ENCODE data around the gene ACTMAP. TPM values are rescaled to one million over a fixed set of nuclear protein-coding genes. Genes with fewer than 3 reads are reported as not detected.

ACTMAP gene
- total and polyA plus RNA-seq, 12 donors, result 3.6 to 12.8 (median 8.4) TPM

DNA sequence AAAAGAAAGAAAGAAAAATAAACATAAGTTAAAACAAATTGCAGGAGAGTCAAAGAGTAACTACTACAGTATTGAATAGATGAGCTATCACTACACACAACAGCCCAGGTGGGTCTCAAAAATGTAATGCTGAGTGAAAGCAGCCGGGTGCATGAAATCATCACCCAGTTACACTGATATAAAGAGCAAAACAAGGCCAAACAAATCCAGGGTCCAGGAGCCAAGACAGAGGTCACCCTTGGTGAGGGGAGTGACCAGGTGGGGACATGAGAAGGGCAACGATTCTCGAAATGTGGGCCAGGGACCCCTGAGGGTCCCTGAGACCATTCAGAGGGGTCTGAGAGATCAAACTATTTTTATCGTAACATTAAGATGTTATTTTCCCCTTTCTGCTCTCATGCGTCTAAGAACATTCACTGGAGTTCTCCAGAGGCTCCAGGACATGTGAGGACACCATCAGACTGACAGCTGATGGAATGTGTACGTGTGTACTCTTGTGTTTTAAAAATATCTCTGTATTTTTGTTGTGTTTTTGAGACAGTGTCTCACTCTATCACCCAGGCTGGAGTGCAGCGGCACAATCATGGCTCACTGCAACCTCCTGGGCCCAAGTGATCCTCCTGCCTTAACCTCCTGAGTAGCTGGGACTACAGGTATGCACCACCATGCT is 44.2 kb downstream of the ACTMAP start:
- intact Hi-C loops (cut with DNase I), result no loop called here
- H3K4me1 ChIP-seq, result peaks cover 0 to 41% (median 22%) of the 10 kb centered on the region in 9 donors
- H3K36me3 ChIP-seq, result peaks cover 0 to 97% (median 62%) of the 10 kb centered on the region in 9 donors
- H3K9me3 ChIP-seq, result no peaks in the 10 kb centered on the region
- DNase-seq, result no peak
- ATAC-seq, result peak; percentile 42 to 85 (median 63)
- TF ChIP-seq, protein P1, sequence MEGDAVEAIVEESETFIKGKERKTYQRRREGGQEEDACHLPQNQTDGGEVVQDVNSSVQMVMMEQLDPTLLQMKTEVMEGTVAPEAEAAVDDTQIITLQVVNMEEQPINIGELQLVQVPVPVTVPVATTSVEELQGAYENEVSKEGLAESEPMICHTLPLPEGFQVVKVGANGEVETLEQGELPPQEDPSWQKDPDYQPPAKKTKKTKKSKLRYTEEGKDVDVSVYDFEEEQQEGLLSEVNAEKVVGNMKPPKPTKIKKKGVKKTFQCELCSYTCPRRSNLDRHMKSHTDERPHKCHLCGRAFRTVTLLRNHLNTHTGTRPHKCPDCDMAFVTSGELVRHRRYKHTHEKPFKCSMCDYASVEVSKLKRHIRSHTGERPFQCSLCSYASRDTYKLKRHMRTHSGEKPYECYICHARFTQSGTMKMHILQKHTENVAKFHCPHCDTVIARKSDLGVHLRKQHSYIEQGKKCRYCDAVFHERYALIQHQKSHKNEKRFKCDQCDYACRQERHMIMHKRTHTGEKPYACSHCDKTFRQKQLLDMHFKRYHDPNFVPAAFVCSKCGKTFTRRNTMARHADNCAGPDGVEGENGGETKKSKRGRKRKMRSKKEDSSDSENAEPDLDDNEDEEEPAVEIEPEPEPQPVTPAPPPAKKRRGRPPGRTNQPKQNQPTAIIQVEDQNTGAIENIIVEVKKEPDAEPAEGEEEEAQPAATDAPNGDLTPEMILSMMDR (IDR thresholded peaks at IDR 0.05), result no peak
- peak overlapping the region; percentile 53 to 86 (median 73) for H3K27ac ChIP-seq
- no peaks in the 10 kb centered on the region for H3K27me3 ChIP-seq
- WGBS, 2 donors, result 41 to 53% methylated on average over 7 of the region's 7 CpGs
- H3K4me3 ChIP-seq, result no peak overlapping the region

DNA sequence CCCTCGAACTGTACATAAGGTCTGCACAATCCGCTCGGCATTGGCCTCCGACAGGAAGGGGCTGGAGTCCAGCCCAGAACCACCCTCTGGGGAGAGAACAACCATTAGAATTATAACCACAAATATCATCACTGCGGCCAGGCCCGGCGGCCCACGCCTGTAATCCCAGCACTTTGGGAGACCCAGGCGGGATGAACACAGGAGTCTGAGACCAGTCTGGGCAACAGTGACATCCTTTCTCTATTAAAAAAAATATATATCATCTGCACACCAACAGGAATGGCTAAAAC is 45.0 kb downstream of the ACTMAP start:
- DNase-seq (peak; percentile 61 to 64), ATAC-seq (peak; percentile 9 to 71 (median 44))
- no peak overlapping the region for H3K4me3 ChIP-seq
- no peaks in the 10 kb centered on the region for H3K27me3 ChIP-seq
- H3K9me3 ChIP-seq, result no peaks in the 10 kb centered on the region
- intact Hi-C loops (cut with DNase I), result no loop called here
- H3K4me1 ChIP-seq, result peaks cover 0 to 41% (median 22%) of the 10 kb centered on the region in 9 donors
- TF ChIP-seq, protein P1 (IDR thresholded peaks at IDR 0.05), result no peak
- peak overlapping the region; percentile 53 to 86 (median 73) for H3K27ac ChIP-seq
- WGBS, 2 donors, result 65 to 69% methylated on average over 9 of the region's 9 CpGs
- H3K36me3 ChIP-seq, result peaks cover 0 to 97% (median 61%) of the 10 kb centered on the region in 9 donors

DNA sequence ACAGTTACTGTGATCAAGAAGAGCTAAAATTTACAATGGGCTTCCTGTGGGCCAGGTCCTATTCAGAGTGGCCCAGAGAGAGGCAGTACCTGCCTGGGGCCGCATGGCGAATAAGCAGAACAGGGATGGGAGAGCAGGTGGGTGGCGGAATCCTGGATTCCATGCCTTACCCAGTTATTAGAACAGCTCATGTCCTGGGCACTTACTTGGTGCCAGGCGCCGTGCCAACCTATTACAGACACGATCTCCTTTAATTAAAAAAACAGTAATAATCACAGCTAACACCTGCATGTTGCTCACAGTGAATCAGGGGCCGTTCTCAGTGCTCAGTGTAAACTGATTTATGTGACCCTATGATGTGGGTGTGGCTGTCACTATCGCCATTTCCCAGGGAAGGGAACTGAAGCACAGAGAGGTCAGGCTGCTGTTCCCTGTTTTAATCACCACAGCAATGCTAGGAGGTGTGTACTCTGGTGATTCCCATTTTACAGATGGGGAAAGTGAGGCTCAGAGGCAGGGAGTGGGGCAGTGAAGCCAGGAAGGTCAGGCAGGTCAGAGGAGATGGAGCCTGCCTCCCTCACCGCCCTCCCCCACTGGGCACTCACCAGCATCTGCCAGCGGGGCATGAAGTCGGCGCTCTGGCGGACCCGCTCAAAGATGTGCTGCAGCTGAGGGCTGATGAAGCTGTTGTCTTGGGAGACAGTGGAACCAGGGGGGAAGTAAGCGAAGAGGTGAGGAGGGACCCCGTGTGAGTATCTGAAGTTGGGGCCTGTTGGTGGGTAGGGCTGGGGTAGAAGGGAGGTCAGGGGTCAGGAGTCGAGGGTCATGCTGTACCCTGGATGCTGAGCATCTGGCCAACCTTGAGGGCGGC is 45.6 kb downstream of the ACTMAP start:
- Histone ChIP-seq H3K27me3 (no peaks in the 10 kb centered on the region), H3K9me3 (no peaks in the 10 kb centered on the region), H3K27ac (peak overlapping the region in 8 of 10 donors; percentile 56 to 86 (median 78)), H3K4me3 (no peak overlapping the region), H3K4me1 (peaks cover 0 to 41% (median 22%) of the 10 kb centered on the region in 9 donors), H3K36me3 (peaks cover 0 to 99% (median 56%) of the 10 kb centered on the region in 9 donors)
- WGBS, 2 donors, result 88 to 90% methylated on average over 18 of the region's 18 CpGs
- ATAC-seq (peak in 2 of 8 donors; percentile 6 to 28), DNase-seq (no peak)
- intact Hi-C loops (cut with DNase I), result no loop called here
- TF ChIP-seq, protein P1 (IDR thresholded peaks at IDR 0.05), result no peak

DNA sequence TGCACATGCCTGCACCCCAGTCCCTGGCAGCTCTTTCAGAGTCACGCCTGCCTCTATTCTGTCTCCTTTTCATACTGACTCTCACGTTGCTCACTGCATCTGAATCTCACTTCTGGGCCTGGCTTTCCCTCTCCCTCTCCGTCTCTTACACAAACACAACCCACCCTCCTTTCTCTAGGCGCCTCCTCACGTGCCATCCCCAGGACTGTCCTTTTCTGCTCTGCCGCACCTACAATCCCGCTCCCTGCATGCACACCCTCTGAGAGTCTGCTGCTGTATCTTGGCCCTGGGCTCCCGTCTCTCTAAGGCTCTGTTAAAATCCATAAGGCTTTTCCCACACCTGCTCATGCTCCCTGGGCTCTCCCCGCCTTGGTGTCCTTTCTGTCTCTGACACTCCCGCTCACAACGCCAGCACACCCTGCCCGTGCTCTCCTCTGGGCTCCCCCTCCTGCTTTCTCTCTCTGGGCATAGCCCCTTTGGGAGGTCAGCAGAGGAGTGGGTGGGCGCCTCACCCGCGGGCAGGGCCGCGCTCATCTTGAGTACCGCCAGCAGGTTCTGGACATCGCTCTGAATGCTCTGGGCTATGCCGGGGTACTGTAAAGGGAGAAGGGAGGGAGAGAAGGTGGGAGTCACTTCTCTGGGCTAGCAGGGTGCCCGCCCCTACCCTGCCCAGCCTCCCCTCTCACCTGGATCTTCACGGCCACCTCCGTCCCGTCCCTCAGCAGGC is 47.1 kb downstream of the ACTMAP start:
- peak in 1 of 8 donors; percentile 22 for ATAC-seq
- no peaks in the 10 kb centered on the region for H3K27me3 ChIP-seq
- TF ChIP-seq, protein P1 (IDR thresholded peaks at IDR 0.05), result no peak
- H3K4me3 ChIP-seq, result no peak overlapping the region
- intact Hi-C loops (cut with DNase I), result no loop called here
- H3K4me1 ChIP-seq, result peaks cover 0 to 41% (median 22%) of the 10 kb centered on the region in 9 donors
- H3K9me3 ChIP-seq, result no peaks in the 10 kb centered on the region
- WGBS, 2 donors, result 91 to 93% methylated on average over 24 of the region's 24 CpGs
- DNase-seq, result no peak
- peaks cover 0 to 91% (median 43%) of the 10 kb centered on the region in 9 donors for H3K36me3 ChIP-seq
- H3K27ac ChIP-seq, result peak overlapping the region in 3 of 10 donors; percentile 39 to 61 (median 51)

Data from heart right ventricle (tissue), 16 donors.